HepG2 (cell line): ENCODE measurements around the gene TRMT112. TPM values are rescaled to one million over a fixed set of nuclear protein-coding genes. Genes with fewer than 3 reads are reported as not detected.

Source experiments
- ATAC-seq: fragments of 200-7000 bp; cut with Tn5 transposase; 3 replicates; pipeline ENCODE4 v1.9.1; 2020; ENCODE audit warnings: mild to moderate bottlenecking, moderate library complexity
- BruUV-seq: library from RNA; stranded (reverse); fragments of 400-500 nt; replicated peaks from 2 replicates; lab custom pipeline; 2021; lab: Mats Ljungman, UMichigan
- CTCF ChIA-PET: fragments of 300-600 bp; formaldehyde crosslinking; extraction: SDS; loops from one replicate; lab custom pipeline; 2021; ENCODE audit warnings: low total read pairs, inconsistent platforms, low intra/inter-chr PET ratio; lab: Yijun Ruan, JAX
- POLR2A ChIA-PET: fragments of 350-600 bp; sonication (Branson Sonifier 250); formaldehyde crosslinking; loops from one replicate; lab custom pipeline; 2020; ENCODE audit warnings: antibody characterized with exemption, inconsistent platforms; lab: Yijun Ruan, JAX
- DNase-seq: peaks from one replicate; pipeline ENCODE4 v3.0.0-alpha.2; 2015; ENCODE audit warnings: low spot score
- FAIRE-seq: peaks from 3 replicates; lab custom pipeline; 2011; peaks lifted over from hg19 to GRCh38; lab: Jason Lieb, UNC
- H2AFZ ChIP-seq: one replicate; pipeline ENCODE4 v1.6.1; 2011; ENCODE audit warnings: low read length, inconsistent platforms
- H3K27ac ChIP-seq: fragments of 300-600 bp; 3 replicates; pipeline ENCODE4 v1.8.0; 2011; ENCODE audit warnings: mixed run types, mild to moderate bottlenecking, mixed read lengths, low read length, inconsistent platforms; ENCODE audit not compliant: insufficient read depth; ENCODE audit errors: extremely low read length
- H3K27me3 ChIP-seq, 2 experiments: fragments of 200-600 bp in 1 of 2; 2 replicates in 1 of 2; 3 replicates in 1 of 2; pipeline versions ENCODE4 v1.6.0 to v1.8.0; 2011; ENCODE audit warnings: low read length in 2 of 2, mild to moderate bottlenecking in 2 of 2, moderate library complexity in 2 of 2, inconsistent platforms in 1 of 2; ENCODE audit not compliant: insufficient read depth in 2 of 2, control insufficient read depth in 1 of 2
- H3K36me3 ChIP-seq, 2 experiments: fragments of 200-600 bp in 1 of 2; replicated peaks in 1 of 2; 2 replicates in 1 of 2; 3 replicates in 1 of 2; pipeline versions ENCODE4 v1.5.1 to v1.8.0; 2011; ENCODE audit warnings: low read length in 2 of 2, inconsistent platforms in 1 of 2; ENCODE audit not compliant: insufficient read depth in 2 of 2, control insufficient read depth in 1 of 2
- H3K4me1 ChIP-seq: 2 replicates; pipeline ENCODE4 v1.5.1; 2012; ENCODE audit warnings: low read length, inconsistent platforms; ENCODE audit not compliant: insufficient read depth
- H3K4me2 ChIP-seq: 2 replicates; pipeline ENCODE4 v1.6.0; 2011; ENCODE audit warnings: low read depth, low read length, inconsistent platforms
- H3K4me3 ChIP-seq, 3 experiments: fragments of 200-600 bp in 1 of 3; sonication (generic), shearing (Covaris generic) in 1 of 3; replicated peaks in 1 of 3; 2 replicates each; pipeline ENCODE4 v1.5.1; 2011 to 2016; ENCODE audit warnings: low read length in 3 of 3, inconsistent platforms in 2 of 3, low read depth in 2 of 3, mild to moderate bottlenecking in 2 of 3, control low read depth in 1 of 3, mixed read lengths in 1 of 3; ENCODE audit not compliant: insufficient read depth in 1 of 3
- H3K79me2 ChIP-seq: one replicate; pipeline ENCODE4 v1.6.1; 2011; ENCODE audit warnings: low read length, inconsistent platforms; ENCODE audit not compliant: insufficient read depth
- H3K9ac ChIP-seq: 2 replicates; pipeline ENCODE4 v1.6.0; 2011; ENCODE audit warnings: mild to moderate bottlenecking, low read depth, low read length, inconsistent platforms; ENCODE audit not compliant: insufficient read depth
- H3K9me3 ChIP-seq: 2 replicates; pipeline ENCODE4 v1.5.1; 2012; ENCODE audit warnings: mild to moderate bottlenecking, low read length
- H4K20me1 ChIP-seq: 2 replicates; pipeline ENCODE4 v1.6.0; 2011; ENCODE audit warnings: inconsistent platforms, mild to moderate bottlenecking, low read length, moderate library complexity; ENCODE audit not compliant: insufficient read depth
- AGO1 ChIP-seq: fragments of 200-400 bp; formaldehyde crosslinking; IDR thresholded peaks from 2 replicates; pipeline ENCODE4 v1.6.1; 2017; ENCODE audit warnings: mild to moderate bottlenecking, low read depth, low read length, moderate library complexity; ENCODE audit not compliant: poor library complexity, severe bottlenecking
- AHR ChIP-seq: IDR thresholded peaks from 2 replicates; pipeline ENCODE4 v1.6.1; 2018; ENCODE audit warnings: missing genetic modification reagents, missing compliant biosample characterization
- ARNT2 ChIP-seq: sonication (generic); formaldehyde crosslinking; IDR thresholded peaks from 2 replicates; pipeline ENCODE4 v1.8.0; 2022; ENCODE audit warnings: mild to moderate bottlenecking, low read depth, missing genetic modification reagents, moderate library complexity
- DMAP1 ChIP-seq: IDR thresholded peaks from 2 replicates; pipeline ENCODE4 v1.6.1; 2016
- POLR2A ChIP-seq, 2 experiments: IDR thresholded peaks; 2 replicates each; pipeline ENCODE4 v1.6.1; 2011; ENCODE audit warnings: low read depth in 2 of 2, low read length in 2 of 2, mild to moderate bottlenecking in 1 of 2, moderate library complexity in 1 of 2; ENCODE audit not compliant: insufficient read depth in 1 of 2
- SIN3A ChIP-seq: IDR thresholded peaks from 2 replicates; pipeline ENCODE4 v1.6.1; 2011; ENCODE audit warnings: low read depth, mild to moderate bottlenecking, control low read depth, low read length, borderline replicate concordance
- TAF1 ChIP-seq: sonication (generic); formaldehyde crosslinking; IDR thresholded peaks from 2 replicates; pipeline ENCODE4 v1.4.0; 2020; ENCODE audit warnings: missing genetic modification reagents
- THAP7 ChIP-seq: sonication (generic); formaldehyde crosslinking; IDR thresholded peaks from 2 replicates; pipeline ENCODE4 v1.8.1; 2023; ENCODE audit warnings: mild to moderate bottlenecking, missing genetic modification reagents
- ZFX ChIP-seq: sonication (generic); formaldehyde crosslinking; IDR thresholded peaks from 2 replicates; pipeline ENCODE4 v1.4.0; 2020; ENCODE audit warnings: mild to moderate bottlenecking, low read depth, missing genetic modification reagents, moderate library complexity
- ZFY ChIP-seq: sonication (generic); formaldehyde crosslinking; IDR thresholded peaks from 2 replicates; pipeline ENCODE4 v1.4.0; 2020; ENCODE audit warnings: missing genetic modification reagents
- ZNF224 ChIP-seq: sonication (generic); formaldehyde crosslinking; IDR thresholded peaks from 2 replicates; pipeline ENCODE4 v1.5.0; 2020; ENCODE audit warnings: mild to moderate bottlenecking, missing genetic modification reagents
- ZNF343 ChIP-seq: sonication (generic); formaldehyde crosslinking; IDR thresholded peaks from 2 replicates; pipeline ENCODE4 v1.4.0; 2020; ENCODE audit warnings: mild to moderate bottlenecking, missing genetic modification reagents
- ZNF501 ChIP-seq: sonication (generic); formaldehyde crosslinking; IDR thresholded peaks from 2 replicates; pipeline ENCODE4 v1.5.1; 2020; ENCODE audit warnings: mild to moderate bottlenecking, moderate library complexity, missing genetic modification reagents
- ZNF572 ChIP-seq: sonication (generic); formaldehyde crosslinking; IDR thresholded peaks from 2 replicates; pipeline ENCODE4 v1.5.1; 2020; ENCODE audit warnings: mild to moderate bottlenecking, missing genetic modification reagents
- ZNF598 ChIP-seq: sonication (generic); formaldehyde crosslinking; IDR thresholded peaks from 2 replicates; pipeline ENCODE4 v1.5.1; 2020; ENCODE audit warnings: mild to moderate bottlenecking, missing genetic modification reagents, borderline replicate concordance
- ZNF737 ChIP-seq: sonication (generic); formaldehyde crosslinking; IDR thresholded peaks from 2 replicates; pipeline ENCODE4 v1.5.0; 2020; ENCODE audit warnings: missing genetic modification reagents, mild to moderate bottlenecking, borderline replicate concordance
- ZNF839 ChIP-seq: sonication (generic); formaldehyde crosslinking; IDR thresholded peaks from 2 replicates; pipeline ENCODE4 v1.4.0; 2020; ENCODE audit warnings: missing genetic modification reagents, mild to moderate bottlenecking, borderline replicate concordance
- WGBS: methylation state at CpG from one replicate; pipeline ENCODE4 v1.1.6; 2017; ENCODE audit warnings: low lambda C conversion rate; 5-methylcytosine and 5-hydroxymethylcytosine counted together
- in situ Hi-C: cut with HindIII; loops from 2 replicates; pipeline ENCODE4 v1.10.0; 2017; ENCODE audit warnings: low pct_unique_long_range_greater_than_20kb; ENCODE audit not compliant: extremely low pct_ligation_motif_present
- intact Hi-C: fragments of 100-400 bp; cut with micrococcal nuclease; formaldehyde crosslinking; loops from one replicate; pipeline ENCODE4 v1.10.0; 2022; ENCODE audit not compliant: unreplicated experiment
- polyA plus RNA-seq, 8 experiments: library from polyadenylated mRNA; depleted of rRNA in 3 of 8; stranded (reverse) in 7 of 8; unstranded in 1 of 8; fragments of >200 nt; fragmentation: Illumina TruSeq in 4 of 8; extraction: Trizol in 4 of 8; gene quantifications; 2 replicates each; pipeline versions ENCODE4 v1.2.1 to v1.2.3, GENCODE V29; 2011 to 2016; ENCODE audit warnings: low read depth in 4 of 8, missing spikeins in 1 of 8, mixed read lengths in 1 of 8; ENCODE audit not compliant: insufficient read depth in 1 of 8
- total RNA-seq, 5 experiments: library from RNA; depleted of rRNA; stranded (reverse); fragments of >200 nt; fragmentation: Illumina TruSeq; extraction: Trizol; gene quantifications; 2 replicates each; pipeline ENCODE4 v1.2.3, GENCODE V29; 2016; ENCODE audit warnings: low read depth in 1 of 5
- TF ChIP-seq, protein P1 (sequence below): sonication (generic); formaldehyde crosslinking; IDR thresholded peaks from 2 replicates; pipeline ENCODE4 v1.4.0; 2020; ENCODE audit warnings: missing genetic modification reagents, borderline replicate concordance
- TF ChIP-seq, protein P2 (sequence below): sonication (generic); formaldehyde crosslinking; IDR thresholded peaks from 2 replicates; pipeline ENCODE4 v1.8.0; 2022; ENCODE audit warnings: mild to moderate bottlenecking, missing genetic modification reagents; ENCODE audit not compliant: insufficient replicate concordance

TRMT112 gene
- total and polyA plus RNA-seq, 2 of the 13 experiments (the other 11 are each of a cell fraction or from before 2014, with no cell fraction given) = 186 to 409 TPM

- DNase-seq (no peak), ATAC-seq (peak; percentile 1), FAIRE-seq (no peak)
- Histone ChIP-seq H3K9ac (peak overlapping the region; percentile 81), H3K4me1 (peaks cover 65% of the 10 kb centered on the region), H3K4me2 (peak overlapping the region; percentile 97), H3K9me3 (no peaks in the 10 kb centered on the region), H3K4me3 (peak overlapping the region; percentile 66 to 85 (median 68)), H4K20me1 (no peaks in the 10 kb centered on the region), H3K36me3 (no peaks in the 10 kb centered on the region), H3K27me3 (no peaks in the 10 kb centered on the region; a peak in 1 of 5 replicates), H2AFZ (no peak overlapping the region), H3K27ac (peak overlapping the region; percentile 82), H3K79me2 (peaks cover 15% of the 10 kb centered on the region)
- intact Hi-C loops (loop anchor here (10.0 kb wide), 1 partner anchor 122 kb away; the partner anchor contains the start of gene STIP1), in situ Hi-C loops (no loop called here)
- WGBS = 10% methylated on average over 2 of the region's 9 CpGs
- BruUV-seq = no TSS peak
- CTCF ChIA-PET = interaction anchor here (1.2 kb wide), 1 partner anchor 49 kb away, joined by 3 read pairs; no protein-coding TSS in a partner anchor
- POLR2A ChIA-PET = interaction anchor here (1.3 to 5.5 kb wide), 4 partner anchors 10 to 80 kb away, joined by 3 to 103 read pairs (median 8); partner anchors contain the start of genes NUDT22, PRDX5, TRMT112 and TRPT1
- TF ChIP-seq, protein P1, sequence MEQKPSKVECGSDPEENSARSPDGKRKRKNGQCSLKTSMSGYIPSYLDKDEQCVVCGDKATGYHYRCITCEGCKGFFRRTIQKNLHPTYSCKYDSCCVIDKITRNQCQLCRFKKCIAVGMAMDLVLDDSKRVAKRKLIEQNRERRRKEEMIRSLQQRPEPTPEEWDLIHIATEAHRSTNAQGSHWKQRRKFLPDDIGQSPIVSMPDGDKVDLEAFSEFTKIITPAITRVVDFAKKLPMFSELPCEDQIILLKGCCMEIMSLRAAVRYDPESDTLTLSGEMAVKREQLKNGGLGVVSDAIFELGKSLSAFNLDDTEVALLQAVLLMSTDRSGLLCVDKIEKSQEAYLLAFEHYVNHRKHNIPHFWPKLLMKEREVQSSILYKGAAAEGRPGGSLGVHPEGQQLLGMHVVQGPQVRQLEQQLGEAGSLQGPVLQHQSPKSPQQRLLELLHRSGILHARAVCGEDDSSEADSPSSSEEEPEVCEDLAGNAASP = no peak
- TF ChIP-seq AHR (0 out of 2 replicates have a peak, but pooled peaks have one; percentile 6), DMAP1 (CRISPR knock-in tag) (0 out of 2 replicates have a peak, but pooled peaks have one; percentile 10), ZNF224 (CRISPR knock-in tag) (0 out of 2 replicates have a peak, but pooled peaks have one; percentile 46), ZNF343 (CRISPR knock-in tag) (no peak), ZNF501 (CRISPR knock-in tag) (no peak), ZNF572 (CRISPR knock-in tag) (0 out of 2 replicates have a peak, but pooled peaks have one; percentile 19), POLR2A (IDR thresholded peaks at IDR 0.05; ENCODE audit: insufficient read depth in 1 of 2, low read depth in 2 of 2, low read length in 2 of 2) (peak in 1 of 2 experiments; percentile 9; a peak in 1 of 4 replicates), SIN3A (0 out of 2 replicates have a peak, but pooled peaks have one; percentile 15), THAP7 (0 out of 2 replicates have a peak, but pooled peaks have one; percentile 9), ARNT2 (CRISPR knock-in tag) (0 out of 2 replicates have a peak, but pooled peaks have one; percentile 1), TAF1 (0 out of 2 replicates have a peak, but pooled peaks have one; percentile 18), ZNF737 (CRISPR knock-in tag) (0 out of 2 replicates have a peak, but pooled peaks have one; percentile 47), AGO1 (peak; percentile 6), ZNF839 (CRISPR knock-in tag) (0 out of 2 replicates have a peak, but pooled peaks have one; percentile 33), ZFY (CRISPR knock-in tag) (peak; percentile 3; the same call in 1 of the 2 replicates), ZNF598 (CRISPR knock-in tag) (0 out of 2 replicates have a peak, but pooled peaks have one; percentile 13), ZFX (CRISPR knock-in tag) (peak; percentile 20; the same call in 1 of the 2 replicates)
- TF ChIP-seq, protein P2, sequence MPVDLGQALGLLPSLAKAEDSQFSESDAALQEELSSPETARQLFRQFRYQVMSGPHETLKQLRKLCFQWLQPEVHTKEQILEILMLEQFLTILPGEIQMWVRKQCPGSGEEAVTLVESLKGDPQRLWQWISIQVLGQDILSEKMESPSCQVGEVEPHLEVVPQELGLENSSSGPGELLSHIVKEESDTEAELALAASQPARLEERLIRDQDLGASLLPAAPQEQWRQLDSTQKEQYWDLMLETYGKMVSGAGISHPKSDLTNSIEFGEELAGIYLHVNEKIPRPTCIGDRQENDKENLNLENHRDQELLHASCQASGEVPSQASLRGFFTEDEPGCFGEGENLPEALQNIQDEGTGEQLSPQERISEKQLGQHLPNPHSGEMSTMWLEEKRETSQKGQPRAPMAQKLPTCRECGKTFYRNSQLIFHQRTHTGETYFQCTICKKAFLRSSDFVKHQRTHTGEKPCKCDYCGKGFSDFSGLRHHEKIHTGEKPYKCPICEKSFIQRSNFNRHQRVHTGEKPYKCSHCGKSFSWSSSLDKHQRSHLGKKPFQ = peak; percentile 85
These were observed 10.8 kb downstream of the TRMT112 start for GRCh38 chr11:64306563-64306875.
